Osteocyte (in vitro differentiated cells): ENCODE measurements around the gene SND1. TPM values are rescaled to one million over a fixed set of nuclear protein-coding genes. Genes with fewer than 3 reads are reported as not detected.

Experiments used
- DNase-seq: peaks from one replicate; pipeline ENCODE4 v3.0.0; 2021; ENCODE audit warnings: mixed read lengths; ENCODE audit not compliant: unreplicated experiment; ENCODE audit errors: extremely low spot score
- H3K27ac Mint-ChIP-seq: one replicate; pipeline ENCODE4 v1.8.0; 2021; ENCODE audit warnings: mild to moderate bottlenecking, mixed read lengths; ENCODE audit not compliant: unreplicated experiment
- H3K27me3 Mint-ChIP-seq: one replicate; pipeline ENCODE4 v1.8.0; 2021; ENCODE audit warnings: mixed read lengths; ENCODE audit not compliant: unreplicated experiment
- H3K36me3 Mint-ChIP-seq: one replicate; pipeline ENCODE4 v1.8.0; 2021; ENCODE audit warnings: mixed read lengths; ENCODE audit not compliant: unreplicated experiment
- H3K4me1 Mint-ChIP-seq: one replicate; pipeline ENCODE4 v1.8.0; 2021; ENCODE audit warnings: mixed read lengths; ENCODE audit not compliant: unreplicated experiment
- H3K4me3 Mint-ChIP-seq: one replicate; pipeline ENCODE4 v1.8.0; 2021; ENCODE audit warnings: mild to moderate bottlenecking, moderate library complexity, mixed read lengths; ENCODE audit not compliant: unreplicated experiment
- H3K9me3 Mint-ChIP-seq: one replicate; pipeline ENCODE4 v1.8.0; 2021; ENCODE audit warnings: mixed read lengths; ENCODE audit not compliant: unreplicated experiment
- total RNA-seq: library from RNA; stranded (reverse); gene quantifications from 2 replicates; pipeline ENCODE4 v1.2.1, GENCODE V29; 2021
- TF ChIP-seq, protein P1 (sequence below): fragments of 200-600 bp; sonication (generic); IDR thresholded peaks from 2 replicates; pipeline ENCODE4 v1.5.0; 2021; ENCODE audit warnings: antibody characterized with exemption, mild to moderate bottlenecking, moderate library complexity

Gene SND1
- total RNA-seq, 1 donor from 2014 or later, result 229 TPM

DNA sequence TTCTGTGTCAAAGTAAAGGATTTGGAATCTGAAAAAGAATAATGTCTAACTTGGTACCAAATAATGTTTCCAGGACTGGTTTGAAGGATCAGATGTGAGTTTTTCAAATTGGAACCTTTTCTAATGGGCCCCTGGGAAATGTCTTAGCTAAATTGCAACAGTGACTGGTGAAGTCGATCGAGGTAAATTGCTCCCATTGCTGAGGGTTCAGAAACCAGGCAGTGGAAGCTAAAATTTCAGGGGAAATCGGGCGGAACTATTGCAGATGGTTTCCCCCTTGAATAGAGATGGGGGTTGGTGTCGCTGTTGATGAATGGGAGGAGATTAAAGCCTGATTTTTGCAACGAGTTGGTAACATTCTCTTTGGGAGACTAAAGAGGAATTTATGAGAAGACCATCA, 112.7 kb downstream of the SND1 start:
- no peak for DNase-seq
- no peak overlapping the region for H3K27ac Mint-ChIP-seq
- no peaks in the 10 kb centered on the region for H3K9me3 Mint-ChIP-seq
- no peak overlapping the region for H3K4me3 Mint-ChIP-seq
- H3K36me3 Mint-ChIP-seq, result peaks cover 4% of the 10 kb centered on the region
- H3K27me3 Mint-ChIP-seq, result no peaks in the 10 kb centered on the region
- H3K4me1 Mint-ChIP-seq, result peaks cover 13% of the 10 kb centered on the region
- TF ChIP-seq, protein P1, sequence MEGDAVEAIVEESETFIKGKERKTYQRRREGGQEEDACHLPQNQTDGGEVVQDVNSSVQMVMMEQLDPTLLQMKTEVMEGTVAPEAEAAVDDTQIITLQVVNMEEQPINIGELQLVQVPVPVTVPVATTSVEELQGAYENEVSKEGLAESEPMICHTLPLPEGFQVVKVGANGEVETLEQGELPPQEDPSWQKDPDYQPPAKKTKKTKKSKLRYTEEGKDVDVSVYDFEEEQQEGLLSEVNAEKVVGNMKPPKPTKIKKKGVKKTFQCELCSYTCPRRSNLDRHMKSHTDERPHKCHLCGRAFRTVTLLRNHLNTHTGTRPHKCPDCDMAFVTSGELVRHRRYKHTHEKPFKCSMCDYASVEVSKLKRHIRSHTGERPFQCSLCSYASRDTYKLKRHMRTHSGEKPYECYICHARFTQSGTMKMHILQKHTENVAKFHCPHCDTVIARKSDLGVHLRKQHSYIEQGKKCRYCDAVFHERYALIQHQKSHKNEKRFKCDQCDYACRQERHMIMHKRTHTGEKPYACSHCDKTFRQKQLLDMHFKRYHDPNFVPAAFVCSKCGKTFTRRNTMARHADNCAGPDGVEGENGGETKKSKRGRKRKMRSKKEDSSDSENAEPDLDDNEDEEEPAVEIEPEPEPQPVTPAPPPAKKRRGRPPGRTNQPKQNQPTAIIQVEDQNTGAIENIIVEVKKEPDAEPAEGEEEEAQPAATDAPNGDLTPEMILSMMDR, result no peak

DNA sequence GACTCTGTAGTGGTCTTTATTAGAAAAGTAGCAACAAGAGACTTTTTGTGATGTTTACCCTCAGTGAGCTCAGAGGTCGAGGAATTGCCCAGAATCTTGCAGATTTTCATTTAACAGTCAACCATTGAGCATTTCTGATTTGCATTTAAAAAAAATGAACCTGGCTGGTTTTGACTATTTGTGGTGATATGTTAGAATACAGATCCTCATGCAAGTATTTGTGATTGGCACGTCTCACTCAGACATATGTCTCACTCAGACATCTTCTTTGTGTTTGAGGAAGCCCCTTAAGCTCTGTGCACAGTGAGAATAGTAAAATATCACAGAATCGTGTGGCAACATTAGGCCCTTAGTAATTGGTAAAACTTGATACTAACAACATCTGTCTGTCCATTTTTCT, 113.2 kb downstream of the SND1 start:
- Mint-ChIP-seq H3K36me3 (peaks cover 4% of the 10 kb centered on the region), H3K4me3 (no peak overlapping the region), H3K27ac (no peak overlapping the region), H3K27me3 (no peaks in the 10 kb centered on the region), H3K9me3 (no peaks in the 10 kb centered on the region), H3K4me1 (peaks cover 13% of the 10 kb centered on the region)
- DNase-seq, result no peak
- TF ChIP-seq, protein P1, result no peak

- TF ChIP-seq, protein P1, result no peak
- no peak overlapping the region for H3K4me3 Mint-ChIP-seq
- H3K9me3 Mint-ChIP-seq, result no peaks in the 10 kb centered on the region
- peaks cover 21% of the 10 kb centered on the region for H3K4me1 Mint-ChIP-seq
- H3K27me3 Mint-ChIP-seq, result no peaks in the 10 kb centered on the region
- H3K36me3 Mint-ChIP-seq, result peaks cover 1% of the 10 kb centered on the region
- DNase-seq, result no peak
- H3K27ac Mint-ChIP-seq, result no peak overlapping the region
Measured at GRCh38 chr7:127766831-127767459, 115.0 kb downstream of the SND1 start.

DNA sequence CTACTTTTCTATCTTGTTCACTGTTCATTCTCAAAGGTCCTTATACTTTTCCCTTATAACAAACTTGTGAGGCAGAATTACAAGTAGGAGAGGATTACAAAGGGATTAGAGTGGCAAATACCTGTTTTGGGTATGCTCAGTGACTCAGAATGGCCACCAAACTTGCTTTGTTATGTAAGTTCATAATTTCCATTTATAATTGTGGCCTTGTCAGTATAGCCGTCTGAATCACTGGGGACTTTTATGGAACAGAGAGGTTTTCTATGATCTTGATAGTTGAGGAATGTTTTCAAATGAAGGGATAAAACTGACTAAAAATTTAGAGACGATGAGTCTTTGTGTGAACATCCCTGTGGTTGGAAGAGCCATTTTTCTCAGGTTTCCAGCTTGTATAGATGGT, 116.2 kb downstream of the SND1 start:
- no peak overlapping the region for H3K27ac Mint-ChIP-seq
- H3K4me1 Mint-ChIP-seq, result peaks cover 21% of the 10 kb centered on the region
- no peaks in the 10 kb centered on the region for H3K9me3 Mint-ChIP-seq
- H3K4me3 Mint-ChIP-seq, result no peak overlapping the region
- H3K36me3 Mint-ChIP-seq, result peaks cover 1% of the 10 kb centered on the region
- DNase-seq, result no peak
- TF ChIP-seq, protein P1, result no peak
- no peaks in the 10 kb centered on the region for H3K27me3 Mint-ChIP-seq

DNA sequence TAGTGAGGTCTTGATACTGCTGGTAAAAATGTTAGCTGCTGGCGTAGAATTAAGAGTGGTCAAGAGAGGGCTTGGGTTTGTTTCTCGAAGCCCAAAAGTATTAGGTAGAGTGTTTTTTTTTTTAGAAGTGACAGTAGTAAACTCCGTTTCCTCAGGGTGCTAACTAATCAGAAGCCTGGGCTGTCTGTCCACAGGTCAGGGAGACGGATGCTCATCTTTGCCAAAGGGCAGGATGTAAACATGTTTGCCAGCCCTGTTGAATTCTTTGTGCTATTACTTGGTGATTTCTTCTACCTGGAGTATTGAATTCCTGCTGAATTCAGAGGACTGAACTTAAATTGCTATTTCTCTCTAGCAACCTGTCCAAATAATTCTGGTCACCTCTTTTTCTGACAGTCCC, 117.1 kb downstream of the SND1 start:
- no peak for DNase-seq
- H3K27me3 Mint-ChIP-seq, result no peaks in the 10 kb centered on the region
- peaks cover 21% of the 10 kb centered on the region for H3K4me1 Mint-ChIP-seq
- no peaks in the 10 kb centered on the region for H3K9me3 Mint-ChIP-seq
- TF ChIP-seq, protein P1, result no peak
- H3K27ac Mint-ChIP-seq, result no peak overlapping the region
- H3K36me3 Mint-ChIP-seq, result peaks cover 1% of the 10 kb centered on the region
- H3K4me3 Mint-ChIP-seq, result no peak overlapping the region
